ENCODE results near the gene AKR1E2.

The AKR1E2 gene

GRCh38 chr10:4851176-4851575, 25.2 kb downstream of the AKR1E2 start:
- in situ Hi-C loops (cut with HindIII; ENCODE audit: low pct_unique_long_range_greater_than_20kb, low sequenced_read_pairs), result no loop called here
- no peak for TF ChIP-seq JUND (IDR thresholded peaks at IDR 0.05; ENCODE audit: low read depth)
- DNase-seq (ENCODE audit: low read depth in 1 of 2, low spot score in 1 of 2), result no peak

GRCh38 chr10:4851846-4852245, 25.8 kb downstream of the AKR1E2 start:
- in situ Hi-C loops (cut with HindIII; ENCODE audit: low pct_unique_long_range_greater_than_20kb, low sequenced_read_pairs), result no loop called here
- no peak for DNase-seq (ENCODE audit: low read depth in 1 of 2, low spot score in 1 of 2)
- no peak for TF ChIP-seq JUND (IDR thresholded peaks at IDR 0.05; ENCODE audit: low read depth)

- no peak for DNase-seq (ENCODE audit: low read depth in 1 of 2, low spot score in 1 of 2)
- TF ChIP-seq JUND (IDR thresholded peaks at IDR 0.05; ENCODE audit: low read depth), result no peak
- in situ Hi-C loops (cut with HindIII; ENCODE audit: low pct_unique_long_range_greater_than_20kb, low sequenced_read_pairs), result no loop called here
These were observed 40.1 kb downstream of the AKR1E2 start for GRCh38 chr10:4865945-4866661.

- no peak for DNase-seq (ENCODE audit: low read depth in 1 of 2, low spot score in 1 of 2)
- in situ Hi-C loops (cut with HindIII; ENCODE audit: low pct_unique_long_range_greater_than_20kb, low sequenced_read_pairs), result no loop called here
- TF ChIP-seq JUND (IDR thresholded peaks at IDR 0.05; ENCODE audit: low read depth), result no peak
These were observed 41.1 kb downstream of the AKR1E2 start for GRCh38 chr10:4867109-4867519.

- in situ Hi-C loops (cut with HindIII; ENCODE audit: low pct_unique_long_range_greater_than_20kb, low sequenced_read_pairs), result no loop called here
- no peak for DNase-seq (ENCODE audit: low read depth in 1 of 2, low spot score in 1 of 2)
- TF ChIP-seq JUND (IDR thresholded peaks at IDR 0.05; ENCODE audit: low read depth), result no peak
These were observed 41.7 kb downstream of the AKR1E2 start for GRCh38 chr10:4867520-4868356.

GRCh38 chr10:4868357-4868657, 42.3 kb downstream of the AKR1E2 start:
- no peak for DNase-seq (ENCODE audit: low read depth in 1 of 2, low spot score in 1 of 2)
- in situ Hi-C loops (cut with HindIII; ENCODE audit: low pct_unique_long_range_greater_than_20kb, low sequenced_read_pairs), result no loop called here
- TF ChIP-seq JUND (IDR thresholded peaks at IDR 0.05; ENCODE audit: low read depth), result no peak

- in situ Hi-C loops (cut with HindIII; ENCODE audit: low pct_unique_long_range_greater_than_20kb, low sequenced_read_pairs), result no loop called here
- DNase-seq (ENCODE audit: low read depth in 1 of 2, low spot score in 1 of 2), result no peak
- no peak for TF ChIP-seq JUND (IDR thresholded peaks at IDR 0.05; ENCODE audit: low read depth)
These were observed 56.7 kb downstream of the AKR1E2 start for GRCh38 chr10:4882704-4883078.

GRCh38 chr10:4883079-4883739, 57.2 kb downstream of the AKR1E2 start:
- in situ Hi-C loops (cut with HindIII; ENCODE audit: low pct_unique_long_range_greater_than_20kb, low sequenced_read_pairs), result no loop called here
- DNase-seq (ENCODE audit: low read depth in 1 of 2, low spot score in 1 of 2), result no peak
- TF ChIP-seq JUND (IDR thresholded peaks at IDR 0.05; ENCODE audit: low read depth), result no peak

- DNase-seq (ENCODE audit: low read depth in 1 of 2, low spot score in 1 of 2), result no peak
- TF ChIP-seq JUND (IDR thresholded peaks at IDR 0.05; ENCODE audit: low read depth), result no peak
- in situ Hi-C loops (cut with HindIII; ENCODE audit: low pct_unique_long_range_greater_than_20kb, low sequenced_read_pairs), result no loop called here
These were observed 59.2 kb downstream of the AKR1E2 start for GRCh38 chr10:4885162-4885561.

- no peak for DNase-seq (ENCODE audit: low read depth in 1 of 2, low spot score in 1 of 2)
- no peak for TF ChIP-seq JUND (IDR thresholded peaks at IDR 0.05; ENCODE audit: low read depth)
- in situ Hi-C loops (cut with HindIII; ENCODE audit: low pct_unique_long_range_greater_than_20kb, low sequenced_read_pairs), result no loop called here
These were observed 61.5 kb downstream of the AKR1E2 start for GRCh38 chr10:4887501-4887900.

GRCh38 chr10:4888236-4888635, 62.2 kb downstream of the AKR1E2 start:
- DNase-seq (ENCODE audit: low read depth in 1 of 2, low spot score in 1 of 2), result no peak
- no peak for TF ChIP-seq JUND (IDR thresholded peaks at IDR 0.05; ENCODE audit: low read depth)
- in situ Hi-C loops (cut with HindIII; ENCODE audit: low pct_unique_long_range_greater_than_20kb, low sequenced_read_pairs), result no loop called here

- DNase-seq (ENCODE audit: low read depth in 1 of 2, low spot score in 1 of 2), result no peak
- in situ Hi-C loops (cut with HindIII; ENCODE audit: low pct_unique_long_range_greater_than_20kb, low sequenced_read_pairs), result no loop called here
- TF ChIP-seq JUND (IDR thresholded peaks at IDR 0.05; ENCODE audit: low read depth), result no peak
These were observed 64.0 kb downstream of the AKR1E2 start for GRCh38 chr10:4889959-4890358.

GRCh38 chr10:4892681-4893080, 66.7 kb downstream of the AKR1E2 start:
- no peak for DNase-seq (ENCODE audit: low read depth in 1 of 2, low spot score in 1 of 2)
- no peak for TF ChIP-seq JUND (IDR thresholded peaks at IDR 0.05; ENCODE audit: low read depth)
- in situ Hi-C loops (cut with HindIII; ENCODE audit: low pct_unique_long_range_greater_than_20kb, low sequenced_read_pairs), result no loop called here

Data from T47D (cell line).